ENCODE measurements around the gene NLRP13.

The NLRP13 gene

GRCh38 chr19:55857149-55857548, 75.0 kb downstream of the NLRP13 start:
- in situ Hi-C loops (cut with HindIII; ENCODE audit: low sequenced_read_pairs): no loop called here
- DNase-seq (ENCODE audit: low read depth, low spot score): no peak
- no peak overlapping the region for H3K4me3 ChIP-seq (ENCODE audit: low read depth, low read length)
- no peak for TF ChIP-seq CTCF (IDR thresholded peaks at IDR 0.05; ENCODE audit: low read depth, low read length)

- DNase-seq (ENCODE audit: low read depth, low spot score): no peak
- H3K4me3 ChIP-seq (ENCODE audit: low read depth, low read length): no peak overlapping the region
- in situ Hi-C loops (cut with HindIII; ENCODE audit: low sequenced_read_pairs): no loop called here
- TF ChIP-seq CTCF (IDR thresholded peaks at IDR 0.05; ENCODE audit: low read depth, low read length): no peak
These were observed 77.0 kb downstream of the NLRP13 start for GRCh38 chr19:55855160-55855559.
